Peyer's patch (tissue), 4 donors: Measurements from ENCODE around the gene EFNA5.

ENCODE experiments used
- CTCF ChIP-seq, 6 experiments: fragments of 450-650 bp in 4 of 6; fragments of 200-600 bp in 2 of 6; sonication (generic) in 1 of 6; IDR thresholded peaks; one replicate each; pipeline ENCODE4 v1.5.1; 2017 to 2019; ENCODE audit warnings: antibody characterized with exemption in 6 of 6, mild to moderate bottlenecking in 3 of 6, moderate library complexity in 1 of 6
- POLR2A ChIP-seq, 2 donors: fragments of 450-650 bp; IDR thresholded peaks; one replicate each; pipeline ENCODE4 v1.5.1; 2017; ENCODE audit warnings: antibody characterized with exemption in 2 of 2, mild to moderate bottlenecking in 2 of 2, moderate library complexity in 2 of 2

DNA sequence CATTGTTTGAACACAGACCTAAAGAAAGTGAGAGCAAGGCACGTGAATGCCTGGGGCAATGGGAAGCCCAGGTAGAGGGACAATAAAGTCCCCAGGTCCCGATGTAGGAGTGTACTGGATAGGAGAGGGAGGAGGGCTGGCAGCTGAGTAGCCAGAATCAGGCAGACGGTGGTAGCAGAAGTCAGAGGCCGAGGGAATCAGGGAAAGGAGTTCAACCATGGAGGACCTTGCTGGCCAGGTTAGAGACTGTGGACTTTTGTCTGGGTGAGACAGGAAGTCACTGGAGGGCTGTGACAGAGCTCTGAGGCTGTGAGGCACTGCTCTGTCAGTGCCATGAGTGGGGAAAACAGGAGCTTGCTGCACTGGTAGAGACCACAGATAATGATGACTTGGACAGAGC is 248.2 kb downstream of the EFNA5 start:
- TF ChIP-seq CTCF (IDR thresholded peaks at IDR 0.05) (no peak), POLR2A (IDR thresholded peaks at IDR 0.05) (no peak)
